ENCODE results near the gene ITGBL1. TPM values are rescaled to one million over a fixed set of nuclear protein-coding genes. Genes with fewer than 3 reads are reported as not detected.

The ITGBL1 gene
- total RNA-seq, 6 experiments from 2014 or later: 0.64 to 3.8 (median 1.6) TPM

GRCh38 chr13:101417501-101417900, 35.0 kb upstream of the ITGBL1 start:
- H3K9me3 ChIP-seq: no peaks in the 10 kb centered on the region
- intact Hi-C loops (cut with DNase I): no loop called here
- peaks cover 0 to 4% of the 10 kb centered on the region in 2 donors for H3K27me3 ChIP-seq
- TF ChIP-seq, protein P1, sequence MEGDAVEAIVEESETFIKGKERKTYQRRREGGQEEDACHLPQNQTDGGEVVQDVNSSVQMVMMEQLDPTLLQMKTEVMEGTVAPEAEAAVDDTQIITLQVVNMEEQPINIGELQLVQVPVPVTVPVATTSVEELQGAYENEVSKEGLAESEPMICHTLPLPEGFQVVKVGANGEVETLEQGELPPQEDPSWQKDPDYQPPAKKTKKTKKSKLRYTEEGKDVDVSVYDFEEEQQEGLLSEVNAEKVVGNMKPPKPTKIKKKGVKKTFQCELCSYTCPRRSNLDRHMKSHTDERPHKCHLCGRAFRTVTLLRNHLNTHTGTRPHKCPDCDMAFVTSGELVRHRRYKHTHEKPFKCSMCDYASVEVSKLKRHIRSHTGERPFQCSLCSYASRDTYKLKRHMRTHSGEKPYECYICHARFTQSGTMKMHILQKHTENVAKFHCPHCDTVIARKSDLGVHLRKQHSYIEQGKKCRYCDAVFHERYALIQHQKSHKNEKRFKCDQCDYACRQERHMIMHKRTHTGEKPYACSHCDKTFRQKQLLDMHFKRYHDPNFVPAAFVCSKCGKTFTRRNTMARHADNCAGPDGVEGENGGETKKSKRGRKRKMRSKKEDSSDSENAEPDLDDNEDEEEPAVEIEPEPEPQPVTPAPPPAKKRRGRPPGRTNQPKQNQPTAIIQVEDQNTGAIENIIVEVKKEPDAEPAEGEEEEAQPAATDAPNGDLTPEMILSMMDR (IDR thresholded peaks at IDR 0.05): no peak
- no peak for TF ChIP-seq POLR2A (IDR thresholded peaks at IDR 0.05)
- DNase-seq (no peak), ATAC-seq (no peak)
- H3K4me1 ChIP-seq: peaks cover 0 to 6% (median 0%) of the 10 kb centered on the region in 4 donors
- no peaks in the 10 kb centered on the region for H3K36me3 ChIP-seq
- no peak overlapping the region for H3K27ac ChIP-seq
- WGBS (ENCODE audit: insufficient coverage, low coverage, low lambda C conversion rate, missing lambda C conversion rate): 78% methylated on average over 5 of the region's 5 CpGs
- no peak overlapping the region for H3K4me3 ChIP-seq

DNA sequence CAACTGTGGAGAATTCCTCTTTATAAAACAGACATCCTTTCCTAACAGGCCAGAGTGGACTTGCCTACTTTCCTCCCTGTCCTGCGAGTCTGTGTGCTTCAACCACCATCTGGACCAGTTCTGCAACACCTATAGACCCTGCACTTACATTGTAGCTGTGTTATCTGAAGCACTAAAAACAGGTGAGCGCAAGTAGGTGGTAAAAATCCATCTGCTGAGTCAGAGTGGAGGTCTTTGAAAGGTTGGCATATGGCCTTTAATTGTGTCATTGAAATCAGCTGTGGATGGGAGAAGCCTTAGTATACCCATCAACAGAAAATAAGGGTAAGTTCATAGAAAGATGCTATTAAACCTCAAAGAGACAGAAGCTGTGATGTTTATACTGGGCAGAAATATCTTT, 28.6 kb upstream of the ITGBL1 start:
- WGBS (ENCODE audit: insufficient coverage, low coverage, low lambda C conversion rate, missing lambda C conversion rate): 59% methylated on average over 2 of the region's 2 CpGs
- no peak for ATAC-seq

GRCh38 chr13:101424381-101425155, 27.9 kb upstream of the ITGBL1 start:
- Histone ChIP-seq H3K27me3 (no peaks in the 10 kb centered on the region), H3K4me3 (no peak overlapping the region), H3K9me3 (no peaks in the 10 kb centered on the region), H3K36me3 (no peaks in the 10 kb centered on the region), H3K27ac (no peak overlapping the region), H3K4me1 (no peaks in the 10 kb centered on the region)
- 23% methylated on average over 6 of the region's 6 CpGs for WGBS (ENCODE audit: insufficient coverage, low coverage, low lambda C conversion rate, missing lambda C conversion rate)
- no peak for TF ChIP-seq POLR2A (IDR thresholded peaks at IDR 0.05)
- intact Hi-C loops (cut with DNase I): no loop called here
- no peak for DNase-seq
- no peak for ATAC-seq

More for the DNA sequence above, 28.6 kb upstream of the ITGBL1 start:
- Histone ChIP-seq H3K27me3 (no peaks in the 10 kb centered on the region), H3K9me3 (no peaks in the 10 kb centered on the region), H3K27ac (no peak overlapping the region), H3K4me3 (no peak overlapping the region), H3K4me1 (no peaks in the 10 kb centered on the region), H3K36me3 (no peaks in the 10 kb centered on the region)
- TF ChIP-seq, protein P1 (IDR thresholded peaks at IDR 0.05): no peak
- TF ChIP-seq POLR2A (IDR thresholded peaks at IDR 0.05): no peak
- intact Hi-C loops (cut with DNase I): no loop called here
- DNase-seq: no peak

GRCh38 chr13:101425156-101425471, 27.4 kb upstream of the ITGBL1 start:
- H3K27me3 ChIP-seq: no peaks in the 10 kb centered on the region
- no peaks in the 10 kb centered on the region for H3K36me3 ChIP-seq
- intact Hi-C loops (cut with DNase I): no loop called here
- no peaks in the 10 kb centered on the region for H3K9me3 ChIP-seq
- H3K4me3 ChIP-seq: no peak overlapping the region
- TF ChIP-seq, protein P1 (IDR thresholded peaks at IDR 0.05): no peak
- TF ChIP-seq POLR2A (IDR thresholded peaks at IDR 0.05): no peak
- H3K27ac ChIP-seq: no peak overlapping the region
- no peak for DNase-seq
- no peak for ATAC-seq
- WGBS (ENCODE audit: insufficient coverage, low coverage, low lambda C conversion rate, missing lambda C conversion rate): 83% methylated on average over 2 of the region's 3 CpGs
- H3K4me1 ChIP-seq: no peaks in the 10 kb centered on the region

DNA sequence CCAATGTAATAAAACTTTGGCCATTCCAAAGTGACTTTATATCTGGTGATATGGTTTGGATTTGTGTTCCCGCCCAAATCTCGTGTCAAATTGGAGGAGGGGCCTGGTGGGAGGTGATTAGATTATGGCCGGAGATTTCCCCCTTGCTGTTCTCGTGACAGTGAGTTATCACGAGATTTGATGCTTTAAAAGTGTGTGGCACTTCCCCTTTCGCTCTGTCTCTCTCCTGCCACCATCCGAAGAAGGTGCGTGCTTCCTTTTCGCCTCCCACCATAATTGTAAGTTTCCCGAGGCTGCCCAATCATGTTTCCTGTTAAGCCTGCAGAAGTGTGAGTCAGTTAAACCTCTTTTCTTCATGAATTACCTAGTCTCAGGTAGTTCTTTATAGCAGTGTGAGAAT, 26.9 kb upstream of the ITGBL1 start:
- ATAC-seq (no peak), DNase-seq (no peak)
- 49% methylated on average over 9 of the region's 10 CpGs for WGBS (ENCODE audit: insufficient coverage, low coverage, low lambda C conversion rate, missing lambda C conversion rate)
- no peak overlapping the region for H3K4me3 ChIP-seq
- intact Hi-C loops (cut with DNase I): no loop called here
- no peaks in the 10 kb centered on the region for H3K4me1 ChIP-seq
- H3K27ac ChIP-seq: no peak overlapping the region
- H3K27me3 ChIP-seq: no peaks in the 10 kb centered on the region
- TF ChIP-seq, protein P1 (IDR thresholded peaks at IDR 0.05): no peak
- no peak for TF ChIP-seq POLR2A (IDR thresholded peaks at IDR 0.05)
- H3K9me3 ChIP-seq: no peaks in the 10 kb centered on the region
- H3K36me3 ChIP-seq: no peaks in the 10 kb centered on the region
